HEK293T (cell line): ENCODE results near the gene ATP6V0E1.

ENCODE experiments used
- BHLHE40 ChIP-seq: fragments of 450-650 bp; IDR thresholded peaks from 2 replicates; pipeline ENCODE4 v1.6.1; 2016; ENCODE audit warnings: mild to moderate bottlenecking, moderate library complexity, borderline replicate concordance
- CTBP1 ChIP-seq: fragments of 450-650 bp; IDR thresholded peaks from 2 replicates; pipeline ENCODE4 v1.6.1; 2016; ENCODE audit warnings: borderline replicate concordance
- ELF4 ChIP-seq: fragments of 450-650 bp; IDR thresholded peaks from 2 replicates; pipeline ENCODE4 v1.6.1; 2017; ENCODE audit warnings: antibody characterized with exemption
- FOXA1 ChIP-seq: fragments of 450-650 bp; IDR thresholded peaks from 2 replicates; pipeline ENCODE4 v1.6.1; 2016; ENCODE audit warnings: mild to moderate bottlenecking
- FOXK2 ChIP-seq: fragments of 450-650 bp; IDR thresholded peaks from 2 replicates; pipeline ENCODE4 v1.6.1; 2016; ENCODE audit warnings: mild to moderate bottlenecking
- FOXM1 ChIP-seq: fragments of 450-650 bp; IDR thresholded peaks from 2 replicates; pipeline ENCODE4 v1.6.1; 2017; ENCODE audit warnings: mild to moderate bottlenecking, borderline replicate concordance
- L3MBTL2 ChIP-seq: fragments of 450-650 bp; conservative IDR thresholded peaks from 2 replicates; pipeline ENCODE4 v1.6.1; 2016; ENCODE audit warnings: mild to moderate bottlenecking
- SP1 ChIP-seq: fragments of 450-650 bp; IDR thresholded peaks from 2 replicates; pipeline ENCODE4 v1.6.1; 2017
- SUZ12 ChIP-seq: fragments of 450-650 bp; IDR thresholded peaks from 2 replicates; pipeline ENCODE4 v1.6.1; 2016; ENCODE audit warnings: mild to moderate bottlenecking
- TARDBP ChIP-seq: fragments of 450-650 bp; IDR thresholded peaks from 2 replicates; pipeline ENCODE4 v1.6.1; 2016

GRCh38 chr5:173018358-173018757, 34.8 kb downstream of the ATP6V0E1 start:
- no peak for TF ChIP-seq FOXA1
- TF ChIP-seq FOXM1, result no peak
- TF ChIP-seq ELF4, result no peak
- TF ChIP-seq TARDBP, result no peak
- no peak for TF ChIP-seq SUZ12
- TF ChIP-seq L3MBTL2, result no peak
- TF ChIP-seq SP1, result no peak
- no peak for TF ChIP-seq CTBP1
- no peak for TF ChIP-seq FOXK2
- no peak for TF ChIP-seq BHLHE40
